GM18505 (cell line): ENCODE measurements around the gene ZMIZ2.
"Not testable (repeated sequence)": the region's sequence is repeated elsewhere in the genome, so short reads cannot be mapped to it uniquely, and the experiment has no call there.

Source experiments
- ATAC-seq: cut with Tn5 transposase; IDR thresholded peaks from one replicate; pipeline ENCODE4 v1.9.1; 2021; ENCODE audit not compliant: unreplicated experiment
- POLR2A ChIP-seq: IDR thresholded peaks from 4 replicates; pipeline ENCODE4 v1.6.1; 2011; ENCODE audit warnings: borderline replicate concordance; ENCODE audit not compliant: insufficient read depth, insufficient read length; ENCODE audit errors: extremely low read depth

ZMIZ2 gene

DNA sequence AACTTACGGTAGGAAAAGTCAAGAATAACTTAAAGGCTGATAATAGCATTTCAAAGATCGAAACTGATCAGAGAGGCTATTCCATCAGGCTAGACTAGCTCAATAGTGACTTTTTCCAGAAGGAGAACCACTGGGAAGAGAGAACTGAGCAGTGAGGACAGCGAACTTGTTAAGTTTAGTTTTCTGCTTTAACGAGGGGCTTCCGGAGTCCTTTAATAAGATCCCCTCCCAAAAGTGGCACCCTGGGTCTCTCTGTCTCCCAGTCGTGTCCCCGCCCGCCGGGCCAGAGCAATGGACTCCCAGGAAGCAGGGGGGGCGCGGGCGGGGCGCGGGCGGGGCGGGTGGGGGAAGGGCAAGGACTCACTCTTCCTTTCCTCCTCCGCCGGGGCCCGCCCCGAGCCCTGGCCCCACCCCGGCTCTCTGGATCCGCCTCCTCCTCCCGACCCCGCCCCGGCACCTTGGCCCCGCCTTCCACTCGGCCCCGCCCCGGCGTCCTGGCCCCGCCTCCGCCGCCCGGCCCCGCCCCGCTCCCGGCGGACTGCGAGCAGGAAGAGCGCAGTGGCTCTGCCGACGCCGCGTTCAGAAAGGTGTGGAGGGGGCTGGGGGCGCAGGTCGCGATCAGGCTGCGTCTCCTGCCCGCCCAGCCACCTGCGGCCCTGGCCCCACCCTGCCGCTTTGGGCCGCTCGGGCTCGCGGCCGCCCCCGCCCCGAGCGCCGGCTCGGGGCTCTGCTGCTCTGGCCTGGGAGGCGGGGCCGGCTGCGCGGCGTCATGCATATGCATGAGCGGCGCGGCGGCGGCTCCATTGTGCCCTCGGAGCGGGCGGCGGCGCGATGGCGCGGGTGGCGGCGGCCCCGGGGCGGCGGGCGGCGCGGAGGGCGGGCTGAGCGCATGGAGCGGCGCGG, at the start of gene ZMIZ2:
ZMIZ2 (plus strand) TSS at position 803 of the 903 bp plus-strand sequence. CDS start 7,403 bp downstream, outside the sequence.
- ATAC-seq: peak; percentile 67
- peak; percentile 61 for TF ChIP-seq POLR2A

- ATAC-seq: not testable (repeated sequence)
These were observed 49.0 kb upstream of the ZMIZ2 start for GRCh38 chr7:44699598-44699997.

GRCh38 chr7:44700322-44700721, 48.3 kb upstream of the ZMIZ2 start:
- ATAC-seq: no peak
- TF ChIP-seq POLR2A: no peak

DNA sequence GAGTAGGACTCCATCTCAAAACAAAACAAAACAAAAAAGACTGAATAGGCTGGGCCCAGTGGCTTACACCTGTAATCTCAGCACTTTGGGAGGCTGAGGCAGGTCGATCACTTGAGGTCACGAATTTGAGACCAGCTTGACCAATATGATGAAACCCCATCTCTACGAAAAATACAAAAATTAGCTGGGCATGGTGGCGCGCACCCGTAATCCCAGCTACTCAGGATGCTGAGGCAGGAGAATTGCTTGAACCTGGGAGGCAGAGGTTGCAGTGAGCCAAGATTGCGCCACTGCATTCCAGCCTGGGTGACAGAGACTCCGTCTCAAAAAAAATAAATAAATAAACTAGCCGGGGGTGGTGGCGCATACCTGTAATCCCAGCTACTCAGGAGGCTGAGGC, 45.3 kb upstream of the ZMIZ2 start:
- ATAC-seq: not testable (repeated sequence)

GRCh38 chr7:44703921-44704320, 44.7 kb upstream of the ZMIZ2 start:
- ATAC-seq: no peak
- TF ChIP-seq POLR2A: no peak

DNA sequence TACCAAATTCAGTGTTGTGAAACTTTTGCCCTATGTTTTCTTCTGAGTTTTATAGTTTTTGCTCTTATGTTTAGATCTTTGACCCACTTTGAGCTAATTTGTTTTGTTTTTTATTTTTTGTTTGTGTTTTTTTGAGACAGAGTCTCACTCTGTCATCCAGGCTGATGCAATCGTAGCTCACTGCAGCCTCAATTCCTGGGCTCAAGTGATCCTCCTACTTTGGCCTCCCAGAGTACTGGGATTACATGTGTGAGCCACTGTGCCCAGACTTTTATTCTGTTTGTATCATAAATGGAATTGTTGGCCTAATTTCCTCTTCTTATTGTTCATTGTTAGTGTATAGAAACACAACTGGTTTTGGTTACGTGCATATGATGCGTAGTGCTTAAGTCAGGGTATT, 43.2 kb upstream of the ZMIZ2 start:
- TF ChIP-seq POLR2A: no peak
- no peak for ATAC-seq

GRCh38 chr7:44706788-44707557, 41.7 kb upstream of the ZMIZ2 start:
- TF ChIP-seq POLR2A: no peak
- ATAC-seq: no peak

DNA sequence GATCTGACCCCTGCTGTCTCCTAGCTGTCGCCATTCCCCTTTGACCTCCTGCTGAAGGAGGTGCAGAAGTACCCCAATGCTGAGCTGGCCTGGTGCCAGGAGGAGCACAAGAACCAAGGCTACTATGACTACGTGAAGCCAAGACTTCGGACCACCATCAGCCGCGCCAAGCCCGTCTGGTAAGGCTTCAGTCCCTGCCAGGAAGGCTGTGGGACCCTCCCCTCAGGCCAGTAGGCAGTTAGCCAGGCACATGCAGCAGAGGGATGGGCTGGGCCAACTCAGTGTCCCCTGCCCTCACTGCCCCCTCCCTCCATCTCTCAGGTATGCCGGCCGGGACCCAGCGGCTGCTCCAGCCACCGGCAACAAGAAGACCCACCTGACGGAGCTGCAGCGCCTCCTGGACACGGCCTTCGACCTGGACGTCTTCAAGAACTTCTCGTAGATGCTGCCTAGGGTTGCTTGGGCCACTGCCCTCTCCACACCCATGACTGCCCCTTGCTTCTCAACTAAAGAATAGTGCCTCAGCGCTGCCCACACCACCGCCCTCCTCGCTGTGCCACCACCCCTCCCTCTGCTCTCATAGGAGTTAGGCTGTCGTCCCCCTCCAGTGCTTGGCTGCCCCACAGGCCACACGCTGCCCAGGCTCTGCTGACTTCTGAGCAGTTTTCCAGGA, 41.0 kb upstream of the ZMIZ2 start:
- no peak for TF ChIP-seq POLR2A

GRCh38 chr7:44709011-44709915, 39.4 kb upstream of the ZMIZ2 start:
- ATAC-seq: no peak
- no peak for TF ChIP-seq POLR2A

More for the DNA sequence above, 41.0 kb upstream of the ZMIZ2 start:
- ATAC-seq: no peak

GRCh38 chr7:44709945-44710596, 38.6 kb upstream of the ZMIZ2 start:
- no peak for ATAC-seq
- no peak for TF ChIP-seq POLR2A

DNA sequence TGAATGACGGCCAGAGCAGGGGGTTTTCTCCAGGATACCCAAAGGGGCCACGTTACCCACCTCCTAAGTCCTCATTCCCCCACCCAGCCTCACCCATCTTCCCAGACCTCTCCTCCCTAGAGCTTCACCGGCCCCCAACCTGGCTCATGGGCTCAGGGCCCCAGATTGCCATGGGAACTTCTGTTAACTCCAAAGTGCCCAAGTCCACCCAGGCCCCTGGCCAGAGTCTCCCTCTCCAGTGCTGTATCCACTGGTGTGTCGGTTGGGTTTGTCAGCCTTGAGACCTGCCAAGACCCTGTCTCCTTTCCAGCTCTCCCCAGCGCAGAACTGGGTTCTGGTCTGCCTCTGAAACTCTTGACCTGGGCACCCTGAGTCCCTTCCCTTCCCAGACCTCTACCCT, 37.1 kb upstream of the ZMIZ2 start:
- no peak for ATAC-seq
- TF ChIP-seq POLR2A: no peak

DNA sequence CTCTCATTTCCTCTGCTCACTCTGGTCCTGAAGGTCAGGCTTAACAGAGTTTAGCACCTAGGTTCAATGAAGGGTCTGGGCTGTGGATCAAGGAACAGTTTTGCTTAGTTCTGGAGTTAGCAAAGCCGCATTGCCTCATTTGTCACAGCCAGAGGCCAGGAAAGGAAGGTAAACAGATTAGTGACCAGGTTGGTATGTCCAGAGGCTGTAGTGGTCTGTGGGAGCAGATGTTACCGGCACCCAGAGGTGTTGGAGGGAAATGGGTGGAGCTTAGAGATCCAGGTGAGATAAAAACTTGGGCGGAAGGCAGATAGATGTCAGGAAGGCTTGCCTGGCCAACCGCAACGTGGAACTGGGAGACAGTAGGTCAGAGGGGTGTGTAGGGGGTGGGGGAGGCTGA, 36.6 kb upstream of the ZMIZ2 start:
- TF ChIP-seq POLR2A: no peak
- no peak for ATAC-seq
